ENCODE results near the gene GJB4.

The GJB4 gene

GRCh38 chr1:34800214-34800613, 40.7 kb downstream of the GJB4 start:
- Histone ChIP-seq H3K9me2 (replicated peaks; ENCODE audit: control insufficient read depth, low read length) (no peaks in the 10 kb centered on the region), H3K4me1 (ENCODE audit: control insufficient read depth, low read length) (no peaks in the 10 kb centered on the region), H3K27ac (ENCODE audit: low read depth, low read length) (no peak overlapping the region), H3K36me3 (ENCODE audit: control insufficient read depth, low read length) (no peaks in the 10 kb centered on the region), H3K4me2 (ENCODE audit: low read length) (no peak overlapping the region), H3F3A (ENCODE audit: control insufficient read depth, insufficient read depth) (no peaks in the 10 kb centered on the region), H3K79me2 (ENCODE audit: control insufficient read depth, low read length) (no peaks in the 10 kb centered on the region), H3K9me3 (ENCODE audit: control insufficient read depth, insufficient read depth, low read length) (no peaks in the 10 kb centered on the region), H3K4me3 (ENCODE audit: low read length) (no peak overlapping the region), H4K20me1 (ENCODE audit: control insufficient read depth, insufficient read depth, low read depth, low read length) (no peaks in the 10 kb centered on the region), H3K27me3 (ENCODE audit: control insufficient read depth, low read length) (no peaks in the 10 kb centered on the region)
- TF ChIP-seq CTCF (IDR thresholded peaks at IDR 0.05; ENCODE audit: low read depth, low read length, poor library complexity, severe bottlenecking): no peak
- TF ChIP-seq EZH2phosphoT487 (IDR thresholded peaks at IDR 0.05; ENCODE audit: borderline replicate concordance, low read length): no peak

GRCh38 chr1:34803770-34804169, 44.2 kb downstream of the GJB4 start:
- no peak overlapping the region for H3K4me3 ChIP-seq (ENCODE audit: low read length)
- H3K9me2 ChIP-seq (replicated peaks; ENCODE audit: control insufficient read depth, low read length): no peaks in the 10 kb centered on the region
- no peaks in the 10 kb centered on the region for H4K20me1 ChIP-seq (ENCODE audit: control insufficient read depth, insufficient read depth, low read depth, low read length)
- H3K79me2 ChIP-seq (ENCODE audit: control insufficient read depth, low read length): no peaks in the 10 kb centered on the region
- no peak overlapping the region for H3K27ac ChIP-seq (ENCODE audit: low read depth, low read length)
- H3K9me3 ChIP-seq (ENCODE audit: control insufficient read depth, insufficient read depth, low read length): no peaks in the 10 kb centered on the region
- H3K36me3 ChIP-seq (ENCODE audit: control insufficient read depth, low read length): no peaks in the 10 kb centered on the region
- no peaks in the 10 kb centered on the region for H3K27me3 ChIP-seq (ENCODE audit: control insufficient read depth, low read length)
- H3K4me2 ChIP-seq (ENCODE audit: low read length): no peak overlapping the region
- no peak for TF ChIP-seq EZH2phosphoT487 (IDR thresholded peaks at IDR 0.05; ENCODE audit: borderline replicate concordance, low read length)
- TF ChIP-seq CTCF (IDR thresholded peaks at IDR 0.05; ENCODE audit: low read depth, low read length, poor library complexity, severe bottlenecking): no peak
- no peaks in the 10 kb centered on the region for H3F3A ChIP-seq (ENCODE audit: control insufficient read depth, insufficient read depth)
- no peaks in the 10 kb centered on the region for H3K4me1 ChIP-seq (ENCODE audit: control insufficient read depth, low read length)

- no peak overlapping the region for H3K27ac ChIP-seq (ENCODE audit: low read depth, low read length)
- H3K4me2 ChIP-seq (ENCODE audit: low read length): no peak overlapping the region
- no peak overlapping the region for H3K4me3 ChIP-seq (ENCODE audit: low read length)
- no peaks in the 10 kb centered on the region for H3K9me3 ChIP-seq (ENCODE audit: control insufficient read depth, insufficient read depth, low read length)
- H4K20me1 ChIP-seq (ENCODE audit: control insufficient read depth, insufficient read depth, low read depth, low read length): no peaks in the 10 kb centered on the region
- H3K79me2 ChIP-seq (ENCODE audit: control insufficient read depth, low read length): no peaks in the 10 kb centered on the region
- no peaks in the 10 kb centered on the region for H3K9me2 ChIP-seq (replicated peaks; ENCODE audit: control insufficient read depth, low read length)
- H3K4me1 ChIP-seq (ENCODE audit: control insufficient read depth, low read length): no peaks in the 10 kb centered on the region
- no peaks in the 10 kb centered on the region for H3F3A ChIP-seq (ENCODE audit: control insufficient read depth, insufficient read depth)
- no peaks in the 10 kb centered on the region for H3K27me3 ChIP-seq (ENCODE audit: control insufficient read depth, low read length)
- TF ChIP-seq EZH2phosphoT487 (IDR thresholded peaks at IDR 0.05; ENCODE audit: borderline replicate concordance, low read length): no peak
- TF ChIP-seq CTCF (IDR thresholded peaks at IDR 0.05; ENCODE audit: low read depth, low read length, poor library complexity, severe bottlenecking): no peak
- H3K36me3 ChIP-seq (ENCODE audit: control insufficient read depth, low read length): no peaks in the 10 kb centered on the region
Measured at GRCh38 chr1:34806396-34806795, 46.9 kb downstream of the GJB4 start.
